OCI-LY1 (cell line): Measurements from ENCODE around the gene GADD45G.
A peak's percentile ranks its signal among the peaks of the same experiment; 100 is the strongest.

Source experiments
- H2AFZ ChIP-seq: fragments of 200-600 bp; sonication (generic), shearing (Covaris generic); 2 replicates; pipeline ENCODE4 v1.6.0; 2014; ENCODE audit warnings: antibody characterized with exemption, mild to moderate bottlenecking, low read length
- H3F3A ChIP-seq: fragments of 200-600 bp; sonication (generic), shearing (Covaris generic); 2 replicates; pipeline ENCODE4 v1.6.0; 2014; ENCODE audit warnings: mild to moderate bottlenecking, antibody characterized with exemption, low read length, moderate library complexity; ENCODE audit not compliant: insufficient read depth
- H3K27ac ChIP-seq: fragments of 200-600 bp; sonication (generic); 2 replicates; pipeline ENCODE4 v1.5.1; 2014; ENCODE audit warnings: low read length, mixed run types, mild to moderate bottlenecking, low read depth; ENCODE audit not compliant: poor library complexity, severe bottlenecking
- H3K27me3 ChIP-seq: fragments of 200-600 bp; sonication (generic); 2 replicates; pipeline ENCODE4 v1.6.0; 2014; ENCODE audit warnings: antibody characterized with exemption, mild to moderate bottlenecking, low read length, moderate library complexity; ENCODE audit not compliant: insufficient read depth
- H3K36me3 ChIP-seq: fragments of 200-600 bp; sonication (generic); 2 replicates; pipeline ENCODE4 v1.6.1; 2014; ENCODE audit warnings: mild to moderate bottlenecking, antibody characterized with exemption, low read length, moderate library complexity, mixed read lengths; ENCODE audit not compliant: insufficient read depth
- H3K4me1 ChIP-seq: fragments of 200-600 bp; sonication (generic); 2 replicates; pipeline ENCODE4 v1.5.1; 2014; ENCODE audit warnings: mild to moderate bottlenecking, low read length, moderate library complexity; ENCODE audit not compliant: insufficient read depth, severe bottlenecking
- H3K4me2 ChIP-seq: fragments of 200-600 bp; sonication (generic), shearing (Covaris generic); 2 replicates; pipeline ENCODE4 v1.6.1; 2014; ENCODE audit warnings: low read length
- H3K4me3 ChIP-seq: fragments of 200-600 bp; sonication (generic); 2 replicates; pipeline ENCODE4 v1.5.1; 2014; ENCODE audit warnings: low read length, low read depth, mild to moderate bottlenecking, mixed read lengths; ENCODE audit not compliant: poor library complexity, severe bottlenecking
- H3K79me2 ChIP-seq: fragments of 200-600 bp; shearing (Covaris generic); 2 replicates; pipeline ENCODE4 v1.6.1; 2016; ENCODE audit warnings: mixed run types, low read length, mixed read lengths; ENCODE audit not compliant: insufficient read depth
- H3K9ac ChIP-seq: fragments of 200-600 bp; sonication (generic), shearing (Covaris generic); 2 replicates; pipeline ENCODE4 v1.6.1; 2014; ENCODE audit warnings: mild to moderate bottlenecking, low read length, mixed read lengths
- H3K9me2 ChIP-seq: fragments of 200-600 bp; sonication (generic), shearing (Covaris generic); 2 replicates; pipeline ENCODE4 v1.6.1; 2014; ENCODE audit warnings: low read depth, mild to moderate bottlenecking, low read length, mixed read lengths
- H3K9me3 ChIP-seq: fragments of 200-600 bp; shearing (Covaris generic); 2 replicates; pipeline ENCODE4 v1.6.1; 2014; ENCODE audit warnings: low read length, mixed read lengths
- H4K20me1 ChIP-seq: fragments of 200-600 bp; sonication (generic), shearing (Covaris generic); 2 replicates; pipeline ENCODE4 v1.6.0; 2016; ENCODE audit warnings: mild to moderate bottlenecking, low read length; ENCODE audit not compliant: insufficient read depth
- EZH2 ChIP-seq: fragments of 200-600 bp; sonication (generic), shearing (Covaris generic); IDR thresholded peaks from 2 replicates; pipeline ENCODE4 v1.8.0; 2017; ENCODE audit warnings: borderline replicate concordance, mixed run types, mild to moderate bottlenecking, antibody characterized with exemption, low read length, moderate library complexity, mixed read lengths
- TF ChIP-seq, protein P1 (sequence below): fragments of 200-600 bp; sonication (generic), shearing (Covaris generic); IDR thresholded peaks from 2 replicates; pipeline ENCODE4 v1.5.1; 2017; ENCODE audit warnings: mild to moderate bottlenecking, antibody characterized with exemption, low read length, moderate library complexity, mixed read lengths

The GADD45G gene

DNA sequence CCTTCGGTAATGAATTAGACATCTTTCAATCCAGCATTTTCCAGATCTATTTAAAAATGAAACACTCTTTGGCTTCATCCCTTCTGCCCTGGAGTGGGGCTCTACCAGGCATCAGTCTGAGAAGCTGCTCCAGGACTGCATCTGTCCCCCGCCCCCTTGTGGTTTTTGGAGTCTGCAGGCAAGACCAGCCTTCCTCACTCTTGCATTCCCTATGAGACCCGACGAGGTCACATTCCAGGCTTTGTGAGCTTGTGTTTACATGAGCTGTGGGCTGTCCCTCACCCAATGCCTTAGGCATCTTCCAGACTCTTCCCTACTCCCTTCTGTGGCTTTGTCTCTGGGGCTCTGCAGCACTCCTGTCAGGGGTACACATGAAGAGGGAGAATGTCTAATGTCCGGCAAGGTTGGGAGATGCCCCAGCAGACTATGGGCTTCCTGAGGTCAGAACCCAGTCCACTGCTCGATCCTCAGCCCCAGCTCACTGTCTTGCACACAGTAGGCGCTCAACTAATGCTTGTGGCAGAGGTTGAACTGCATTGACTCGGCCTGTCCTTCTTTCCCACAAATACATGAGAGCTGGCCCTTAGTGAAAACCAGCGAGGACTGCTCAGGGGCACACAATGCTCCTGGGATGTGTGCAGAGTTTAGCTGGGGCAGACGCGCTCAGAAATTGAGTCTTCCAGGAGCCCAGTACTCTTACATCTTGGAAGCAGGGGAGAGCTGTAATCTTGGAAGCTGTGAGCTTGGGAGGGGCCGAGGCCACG, 11.7 kb upstream of the GADD45G start:
- Histone ChIP-seq H3F3A (no peaks in the 10 kb centered on the region), H3K79me2 (no peaks in the 10 kb centered on the region), H3K27ac (no peak overlapping the region), H4K20me1 (no peaks in the 10 kb centered on the region), H3K36me3 (no peaks in the 10 kb centered on the region), H3K4me2 (no peak overlapping the region), H3K9ac (no peak overlapping the region), H3K4me1 (no peaks in the 10 kb centered on the region), H3K9me3 (no peaks in the 10 kb centered on the region), H2AFZ (no peak overlapping the region), H3K27me3 (no peaks in the 10 kb centered on the region), H3K9me2 (no peaks in the 10 kb centered on the region), H3K4me3 (no peak overlapping the region)
- no peak for TF ChIP-seq EZH2
- TF ChIP-seq, protein P1, sequence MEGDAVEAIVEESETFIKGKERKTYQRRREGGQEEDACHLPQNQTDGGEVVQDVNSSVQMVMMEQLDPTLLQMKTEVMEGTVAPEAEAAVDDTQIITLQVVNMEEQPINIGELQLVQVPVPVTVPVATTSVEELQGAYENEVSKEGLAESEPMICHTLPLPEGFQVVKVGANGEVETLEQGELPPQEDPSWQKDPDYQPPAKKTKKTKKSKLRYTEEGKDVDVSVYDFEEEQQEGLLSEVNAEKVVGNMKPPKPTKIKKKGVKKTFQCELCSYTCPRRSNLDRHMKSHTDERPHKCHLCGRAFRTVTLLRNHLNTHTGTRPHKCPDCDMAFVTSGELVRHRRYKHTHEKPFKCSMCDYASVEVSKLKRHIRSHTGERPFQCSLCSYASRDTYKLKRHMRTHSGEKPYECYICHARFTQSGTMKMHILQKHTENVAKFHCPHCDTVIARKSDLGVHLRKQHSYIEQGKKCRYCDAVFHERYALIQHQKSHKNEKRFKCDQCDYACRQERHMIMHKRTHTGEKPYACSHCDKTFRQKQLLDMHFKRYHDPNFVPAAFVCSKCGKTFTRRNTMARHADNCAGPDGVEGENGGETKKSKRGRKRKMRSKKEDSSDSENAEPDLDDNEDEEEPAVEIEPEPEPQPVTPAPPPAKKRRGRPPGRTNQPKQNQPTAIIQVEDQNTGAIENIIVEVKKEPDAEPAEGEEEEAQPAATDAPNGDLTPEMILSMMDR, result no peak

- TF ChIP-seq, protein P1, result peak; percentile 69
- TF ChIP-seq EZH2, result no peak
- H3K9ac ChIP-seq, result no peak overlapping the region
- no peak overlapping the region for H2AFZ ChIP-seq
- H3K9me3 ChIP-seq, result no peaks in the 10 kb centered on the region
- H3K27me3 ChIP-seq, result no peaks in the 10 kb centered on the region
- no peaks in the 10 kb centered on the region for H4K20me1 ChIP-seq
- no peaks in the 10 kb centered on the region for H3K79me2 ChIP-seq
- H3K4me1 ChIP-seq, result no peaks in the 10 kb centered on the region
- no peak overlapping the region for H3K4me2 ChIP-seq
- H3F3A ChIP-seq, result no peaks in the 10 kb centered on the region
- no peaks in the 10 kb centered on the region for H3K9me2 ChIP-seq
- H3K27ac ChIP-seq, result no peak overlapping the region
- H3K4me3 ChIP-seq, result no peak overlapping the region
- H3K36me3 ChIP-seq, result no peaks in the 10 kb centered on the region
Measured at GRCh38 chr9:89593727-89594427, 10.9 kb upstream of the GADD45G start.

GRCh38 chr9:89594811-89595550, 9.8 kb upstream of the GADD45G start:
- Histone ChIP-seq H3K36me3 (no peaks in the 10 kb centered on the region), H3K4me3 (no peak overlapping the region), H3K9ac (no peak overlapping the region), H3K9me3 (no peaks in the 10 kb centered on the region), H3K27ac (no peak overlapping the region), H3K4me1 (no peaks in the 10 kb centered on the region), H3K9me2 (no peaks in the 10 kb centered on the region), H3F3A (no peaks in the 10 kb centered on the region), H3K79me2 (no peaks in the 10 kb centered on the region), H3K4me2 (no peak overlapping the region), H2AFZ (no peak overlapping the region), H4K20me1 (no peaks in the 10 kb centered on the region), H3K27me3 (no peaks in the 10 kb centered on the region)
- TF ChIP-seq, protein P1, result no peak
- no peak for TF ChIP-seq EZH2
